ENCODE results near the gene ADH1B.
"Not testable (repeated sequence)": the region's sequence is repeated elsewhere in the genome, so short reads cannot be mapped to it uniquely, and the experiment has no call there.

Gene ADH1B

DNA sequence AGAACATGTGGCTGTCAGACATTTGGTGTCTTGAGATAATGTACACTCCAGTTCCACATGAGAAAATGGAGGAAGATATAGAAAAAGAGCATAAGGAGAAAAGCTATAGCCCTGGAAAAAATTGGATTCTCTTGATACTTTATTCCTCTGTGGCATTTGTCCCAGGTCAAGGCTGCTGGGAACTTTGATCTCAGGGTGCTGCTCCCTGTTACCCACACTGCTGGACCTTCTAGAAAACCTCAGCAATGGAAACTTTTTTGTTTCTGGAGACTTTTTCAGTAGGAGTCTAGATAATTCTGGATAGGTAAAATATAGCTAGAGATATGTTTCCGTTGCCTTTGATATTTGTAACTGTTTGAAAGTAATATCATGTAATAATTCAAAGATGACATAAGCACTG is 20.2 kb upstream of the ADH1B start:
- Mint-ChIP-seq H3K9me3 (no peaks in the 10 kb centered on the region), H3K27ac (no peak overlapping the region), H3K4me3 (no peak overlapping the region), H3K27me3 (peaks cover 3% of the 10 kb centered on the region), H3K36me3 (ENCODE audit: low read depth) (no peaks in the 10 kb centered on the region), H3K4me1 (ENCODE audit: low read depth) (no peaks in the 10 kb centered on the region)
- no peak for DNase-seq

DNA sequence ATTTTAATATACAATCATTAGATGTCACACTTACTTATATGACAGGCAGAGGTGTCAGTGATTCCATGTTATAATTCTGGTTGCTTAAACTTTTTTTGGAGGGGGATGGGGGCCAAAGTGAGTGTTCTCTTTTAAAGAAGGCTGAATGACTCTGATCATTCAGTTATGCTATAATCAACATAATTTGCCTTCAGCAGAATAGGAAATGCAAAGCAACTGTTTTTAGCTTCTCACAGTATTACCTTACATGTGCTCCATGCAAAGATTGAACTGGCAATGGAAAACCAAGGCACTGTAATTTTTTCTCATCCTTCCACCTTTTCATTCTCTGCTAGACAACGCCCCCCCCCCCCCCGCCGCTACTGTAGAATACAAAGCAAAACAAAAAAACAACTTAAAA is 18.0 kb upstream of the ADH1B start:
- Mint-ChIP-seq H3K36me3 (ENCODE audit: low read depth) (no peaks in the 10 kb centered on the region), H3K9me3 (no peaks in the 10 kb centered on the region), H3K27ac (no peak overlapping the region), H3K27me3 (peaks cover 8% of the 10 kb centered on the region), H3K4me3 (no peak overlapping the region), H3K4me1 (ENCODE audit: low read depth) (no peaks in the 10 kb centered on the region)
- no peak for DNase-seq

DNA sequence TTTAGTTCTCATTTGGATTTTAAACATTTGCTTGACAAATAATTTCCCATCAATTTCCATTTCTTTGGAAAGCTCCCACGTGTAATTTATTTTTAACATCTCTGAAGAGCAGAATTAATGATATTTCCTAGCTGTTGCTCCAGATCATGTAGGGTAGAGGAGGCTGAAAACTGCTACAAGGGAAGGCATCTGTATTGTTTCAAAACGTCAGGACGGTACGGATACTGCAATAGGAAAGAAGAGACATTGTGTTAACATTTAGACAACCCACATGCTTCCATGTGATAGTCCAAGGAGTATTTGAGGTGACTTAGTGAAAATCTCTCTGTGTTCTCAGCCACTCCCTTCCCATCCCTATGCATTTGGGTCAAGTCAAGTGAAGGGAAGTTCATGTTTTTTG is 15.4 kb upstream of the ADH1B start:
- Mint-ChIP-seq H3K4me3 (no peak overlapping the region), H3K27ac (no peak overlapping the region), H3K4me1 (ENCODE audit: low read depth) (no peaks in the 10 kb centered on the region), H3K27me3 (peaks cover 10% of the 10 kb centered on the region), H3K9me3 (no peaks in the 10 kb centered on the region), H3K36me3 (ENCODE audit: low read depth) (no peaks in the 10 kb centered on the region)
- DNase-seq = no peak

DNA sequence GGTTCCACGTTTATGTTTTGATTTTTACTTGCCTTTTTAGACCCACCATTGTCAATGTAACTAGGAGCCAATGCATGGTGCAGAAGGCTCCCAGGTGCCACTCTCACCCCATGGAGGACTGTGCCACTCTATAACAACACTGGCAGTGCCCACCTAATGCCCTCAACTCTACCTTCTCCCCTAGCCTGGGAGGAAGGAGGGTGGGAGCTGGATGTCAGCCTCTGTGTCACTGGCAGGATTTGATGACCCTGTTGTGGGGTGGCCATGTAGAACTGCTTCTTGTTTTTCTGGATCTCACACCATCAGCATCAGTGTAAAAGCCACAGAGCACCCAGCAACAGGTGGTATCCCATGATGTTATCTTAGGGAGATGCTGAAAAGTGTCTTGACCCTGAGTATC is 13.7 kb upstream of the ADH1B start:
- DNase-seq = no peak
- no peaks in the 10 kb centered on the region for H3K4me1 Mint-ChIP-seq (ENCODE audit: low read depth)

DNA sequence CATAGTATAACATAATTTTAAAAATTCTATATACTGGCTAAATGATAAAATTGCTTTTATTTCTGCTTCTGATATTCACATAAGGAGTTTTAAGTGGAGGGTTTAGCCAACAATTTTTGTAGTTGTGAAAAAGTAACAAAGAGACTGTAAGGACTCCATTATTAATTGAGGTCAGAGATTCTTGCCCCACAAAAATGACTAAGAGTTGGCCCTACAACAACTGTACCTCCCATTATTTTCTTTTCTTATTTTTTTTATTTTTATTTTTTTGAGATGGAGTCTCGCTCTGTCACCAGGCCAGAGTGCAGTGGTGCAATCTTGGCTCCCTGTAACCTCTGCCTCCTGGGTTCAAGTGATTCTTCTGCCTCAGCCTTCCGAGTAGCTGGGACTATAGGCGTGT is 9.4 kb upstream of the ADH1B start:
- H3K27ac Mint-ChIP-seq = no peak overlapping the region
- H3K36me3 Mint-ChIP-seq (ENCODE audit: low read depth) = no peaks in the 10 kb centered on the region
- no peak overlapping the region for H3K4me3 Mint-ChIP-seq
- no peaks in the 10 kb centered on the region for H3K9me3 Mint-ChIP-seq
- peaks cover 2% of the 10 kb centered on the region for H3K27me3 Mint-ChIP-seq
- H3K4me1 Mint-ChIP-seq (ENCODE audit: low read depth) = no peaks in the 10 kb centered on the region
- DNase-seq = no peak

More for the DNA sequence above, 13.7 kb upstream of the ADH1B start:
- Mint-ChIP-seq H3K36me3 (ENCODE audit: low read depth) (no peaks in the 10 kb centered on the region), H3K27ac (no peak overlapping the region), H3K9me3 (no peaks in the 10 kb centered on the region), H3K4me3 (no peak overlapping the region), H3K27me3 (peaks cover 10% of the 10 kb centered on the region)

DNA sequence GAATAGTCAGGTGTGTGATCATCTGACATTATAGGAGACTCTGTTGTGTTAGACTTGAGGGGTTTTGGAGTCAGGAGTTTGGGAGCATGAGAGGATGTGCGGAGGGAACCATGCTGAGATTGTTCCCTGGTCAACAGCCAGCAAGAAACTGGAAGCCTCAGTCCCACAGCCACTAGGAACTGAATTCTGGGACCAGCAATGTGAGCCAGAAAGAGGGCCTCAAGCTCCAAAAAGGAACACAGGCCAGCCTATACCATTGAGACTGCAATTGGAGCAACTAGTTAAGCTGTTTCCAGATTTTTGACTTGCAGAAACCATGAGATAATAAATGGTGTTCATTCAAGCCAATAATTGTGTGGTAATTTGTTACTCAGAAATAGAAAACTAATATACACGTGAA is 8.7 kb upstream of the ADH1B start:
- DNase-seq = no peak

DNA sequence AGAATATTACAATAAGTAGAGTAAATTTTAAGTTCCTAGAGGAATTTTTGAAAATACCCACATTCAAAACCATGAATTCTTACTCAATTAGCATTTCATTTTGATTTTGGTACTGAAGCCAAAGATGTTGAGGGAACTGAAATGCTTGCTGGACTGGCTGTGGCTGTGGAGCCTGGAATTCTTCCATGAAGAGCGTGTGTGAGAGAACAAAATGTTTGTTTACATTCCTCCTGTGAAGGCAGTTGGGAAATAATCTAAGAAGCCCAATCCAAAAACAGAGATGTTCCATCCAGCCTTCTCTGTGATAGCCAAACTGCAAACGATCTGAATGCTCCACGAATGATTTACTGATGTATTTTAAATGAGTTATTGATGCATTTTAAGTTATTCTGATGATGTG is 3.8 kb upstream of the ADH1B start:
- H3K9me3 Mint-ChIP-seq = no peaks in the 10 kb centered on the region
- no peaks in the 10 kb centered on the region for H3K4me1 Mint-ChIP-seq (ENCODE audit: low read depth)
- no peak for DNase-seq
- H3K27me3 Mint-ChIP-seq = peaks cover 2% of the 10 kb centered on the region
- H3K27ac Mint-ChIP-seq = no peak overlapping the region
- no peaks in the 10 kb centered on the region for H3K36me3 Mint-ChIP-seq (ENCODE audit: low read depth)
- H3K4me3 Mint-ChIP-seq = no peak overlapping the region

More for the DNA sequence above, 8.7 kb upstream of the ADH1B start:
- H3K9me3 Mint-ChIP-seq = no peaks in the 10 kb centered on the region
- no peak overlapping the region for H3K4me3 Mint-ChIP-seq
- H3K4me1 Mint-ChIP-seq (ENCODE audit: low read depth) = no peaks in the 10 kb centered on the region
- no peaks in the 10 kb centered on the region for H3K36me3 Mint-ChIP-seq (ENCODE audit: low read depth)
- peaks cover 2% of the 10 kb centered on the region for H3K27me3 Mint-ChIP-seq
- H3K27ac Mint-ChIP-seq = no peak overlapping the region

DNA sequence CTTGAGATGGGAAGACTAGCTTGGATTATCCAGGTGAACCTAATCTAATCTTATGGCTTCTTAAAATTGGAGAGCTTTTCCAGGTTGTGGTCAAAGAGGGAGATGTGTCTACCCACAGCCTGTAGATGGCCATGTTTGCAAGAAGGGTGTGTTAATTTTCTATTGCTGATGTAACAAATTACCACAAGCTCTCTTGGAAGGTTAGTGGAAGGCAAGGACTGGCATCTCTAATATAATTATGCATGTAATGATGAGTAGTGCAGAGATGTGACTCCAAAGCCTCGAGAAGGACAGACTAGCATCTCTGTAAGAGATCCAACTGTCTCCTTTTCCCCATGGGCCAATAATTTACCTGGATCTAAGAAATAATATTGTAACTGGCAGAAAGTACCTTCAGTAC is 3.2 kb upstream of the ADH1B start:
- Mint-ChIP-seq H3K36me3 (ENCODE audit: low read depth) (no peaks in the 10 kb centered on the region), H3K4me3 (no peak overlapping the region), H3K9me3 (no peaks in the 10 kb centered on the region), H3K4me1 (ENCODE audit: low read depth) (no peaks in the 10 kb centered on the region), H3K27me3 (peaks cover 3% of the 10 kb centered on the region), H3K27ac (no peak overlapping the region)
- DNase-seq = no peak

DNA sequence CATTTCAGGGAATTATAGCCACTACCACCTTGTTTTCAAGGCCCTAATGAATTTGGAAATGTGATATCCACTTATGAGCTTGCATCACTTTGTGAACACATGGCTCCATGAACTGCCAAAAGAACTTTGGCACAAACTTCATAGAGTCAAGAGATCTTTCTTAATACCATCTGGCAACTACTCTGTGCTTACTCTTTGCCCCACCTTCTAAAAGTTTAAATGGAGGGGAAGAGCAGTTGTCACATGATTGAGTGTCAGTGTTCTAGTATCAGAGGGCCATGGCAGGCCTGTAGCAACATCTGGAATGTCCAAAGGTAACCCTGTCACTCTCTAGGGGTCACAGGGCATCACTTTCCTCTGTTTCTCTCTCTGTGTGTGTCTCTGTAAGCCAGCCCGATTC is 2.6 kb upstream of the ADH1B start:
- H3K27me3 Mint-ChIP-seq = peaks cover 3% of the 10 kb centered on the region
- no peak for DNase-seq
- no peaks in the 10 kb centered on the region for H3K9me3 Mint-ChIP-seq
- H3K36me3 Mint-ChIP-seq (ENCODE audit: low read depth) = no peaks in the 10 kb centered on the region
- no peaks in the 10 kb centered on the region for H3K4me1 Mint-ChIP-seq (ENCODE audit: low read depth)
- no peak overlapping the region for H3K27ac Mint-ChIP-seq
- H3K4me3 Mint-ChIP-seq = no peak overlapping the region

DNA sequence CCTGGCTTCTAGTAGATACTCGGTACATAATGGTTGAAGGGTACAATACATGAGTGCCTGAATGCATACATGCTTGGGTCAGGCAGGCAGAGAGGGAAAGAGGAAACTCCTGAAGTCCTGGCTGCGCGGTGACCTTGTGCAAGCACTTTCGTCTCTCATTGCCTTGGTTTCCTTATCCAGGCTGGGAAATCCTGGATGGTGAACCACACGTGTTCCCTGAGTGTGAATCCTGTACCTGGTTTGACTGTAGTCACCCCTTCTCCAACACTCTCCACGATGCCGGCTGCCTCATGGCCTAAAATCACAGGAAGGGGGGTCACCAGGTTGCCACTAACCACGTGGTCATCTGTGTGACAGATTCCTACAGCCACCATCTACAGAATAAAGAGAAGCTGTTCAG is 3.4 kb downstream of the ADH1B start:
- H3K4me1 Mint-ChIP-seq (ENCODE audit: low read depth); H3K4me3 Mint-ChIP-seq; H3K36me3 Mint-ChIP-seq (ENCODE audit: low read depth); H3K27ac Mint-ChIP-seq; H3K27me3 Mint-ChIP-seq; DNase-seq; H3K9me3 Mint-ChIP-seq: not testable (repeated sequence)

DNA sequence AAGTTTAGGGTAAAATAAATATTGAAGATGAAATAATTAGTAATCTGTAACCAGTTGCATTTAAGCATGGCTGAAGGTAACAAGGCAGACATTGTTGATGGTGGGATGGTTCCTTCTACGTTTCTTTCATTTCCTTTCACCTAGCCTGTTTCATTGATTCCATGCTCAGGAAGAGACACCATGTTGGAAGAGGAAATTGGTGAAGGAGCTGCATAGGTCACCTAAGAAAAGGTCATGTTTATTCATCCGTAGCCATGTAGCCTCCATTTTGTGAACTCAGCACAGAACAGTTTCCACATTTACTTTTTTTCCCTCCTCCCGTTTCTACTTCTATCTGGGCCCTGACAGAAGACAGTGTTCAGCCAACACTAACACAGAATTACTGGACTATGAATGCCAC is 3.8 kb downstream of the ADH1B start:
- Mint-ChIP-seq H3K36me3 (ENCODE audit: low read depth) (no peaks in the 10 kb centered on the region), H3K4me1 (ENCODE audit: low read depth) (no peaks in the 10 kb centered on the region), H3K9me3 (no peaks in the 10 kb centered on the region), H3K4me3 (no peak overlapping the region), H3K27ac (no peak overlapping the region), H3K27me3 (peaks cover 3% of the 10 kb centered on the region)
- DNase-seq = no peak

DNA sequence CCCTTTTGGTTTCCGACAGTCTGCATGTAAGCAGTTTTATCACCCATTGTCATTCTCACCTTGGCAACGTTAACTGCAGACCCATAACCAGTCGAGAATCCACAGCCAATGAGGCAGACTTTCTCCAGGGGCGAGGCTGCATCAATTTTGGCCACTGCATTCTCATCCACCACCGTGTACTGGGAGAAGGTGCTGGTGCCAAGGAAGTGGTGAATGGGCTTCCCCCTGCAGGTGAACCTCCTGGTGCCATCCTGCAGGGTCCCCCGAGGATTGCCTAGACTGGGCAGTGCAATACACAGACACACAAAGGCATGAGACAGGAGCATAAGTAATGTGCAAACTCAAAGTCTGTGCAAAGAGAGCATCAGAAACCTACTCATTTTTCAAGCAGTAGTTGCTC is 5.4 kb downstream of the ADH1B start:
- Mint-ChIP-seq H3K27me3 (peaks cover 3% of the 10 kb centered on the region), H3K27ac (no peak overlapping the region), H3K4me1 (ENCODE audit: low read depth) (no peaks in the 10 kb centered on the region), H3K4me3 (no peak overlapping the region), H3K9me3 (no peaks in the 10 kb centered on the region), H3K36me3 (ENCODE audit: low read depth) (no peaks in the 10 kb centered on the region)
- DNase-seq = no peak

DNA sequence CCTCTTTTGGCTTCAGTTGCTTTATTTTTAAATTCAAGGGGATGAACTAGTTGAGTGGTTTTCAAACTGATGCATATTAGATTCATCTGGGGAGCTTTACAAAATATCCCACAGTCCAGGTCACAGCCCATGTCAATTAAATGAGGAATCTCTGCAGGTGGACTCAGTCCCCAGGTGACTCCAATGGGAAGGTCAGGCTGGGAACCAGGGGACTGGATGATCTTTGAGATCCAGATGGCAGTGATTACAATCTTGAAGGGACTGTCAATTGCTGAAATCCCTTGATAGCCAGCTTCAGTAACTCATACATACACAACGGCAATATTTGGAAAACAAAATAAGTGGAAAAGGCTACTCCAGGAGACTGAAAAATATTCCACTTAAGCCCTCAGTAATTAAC is 7.0 kb downstream of the ADH1B start:
- H3K36me3 Mint-ChIP-seq (ENCODE audit: low read depth) = no peaks in the 10 kb centered on the region
- H3K4me3 Mint-ChIP-seq = no peak overlapping the region
- H3K27ac Mint-ChIP-seq = no peak overlapping the region
- peaks cover 5% of the 10 kb centered on the region for H3K27me3 Mint-ChIP-seq
- H3K9me3 Mint-ChIP-seq = no peaks in the 10 kb centered on the region
- H3K4me1 Mint-ChIP-seq (ENCODE audit: low read depth) = no peaks in the 10 kb centered on the region
- no peak for DNase-seq

DNA sequence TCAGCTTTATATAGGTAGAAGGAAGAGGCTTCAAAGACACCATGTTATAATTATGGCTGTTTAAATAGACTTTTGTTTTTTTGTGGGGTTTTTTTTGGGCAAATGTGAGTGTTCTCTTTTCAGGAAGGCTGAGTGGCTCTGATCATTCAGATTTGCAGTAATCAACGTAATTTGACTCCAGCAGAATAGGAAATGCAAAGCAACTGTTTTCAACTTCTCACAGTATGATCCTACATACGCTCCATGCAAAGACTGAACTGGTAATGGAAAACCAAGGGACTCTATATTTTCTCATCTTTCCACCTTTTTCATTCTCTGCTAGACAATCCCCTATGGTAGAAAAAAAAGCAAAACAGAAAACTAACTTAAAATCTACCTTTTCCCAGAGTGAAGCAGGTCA is 10.8 kb downstream of the ADH1B start:
- Mint-ChIP-seq H3K4me3 (no peak overlapping the region), H3K36me3 (ENCODE audit: low read depth) (no peaks in the 10 kb centered on the region), H3K9me3 (no peaks in the 10 kb centered on the region), H3K4me1 (ENCODE audit: low read depth) (no peaks in the 10 kb centered on the region), H3K27ac (no peak overlapping the region), H3K27me3 (peaks cover 21% of the 10 kb centered on the region)
- no peak for DNase-seq

DNA sequence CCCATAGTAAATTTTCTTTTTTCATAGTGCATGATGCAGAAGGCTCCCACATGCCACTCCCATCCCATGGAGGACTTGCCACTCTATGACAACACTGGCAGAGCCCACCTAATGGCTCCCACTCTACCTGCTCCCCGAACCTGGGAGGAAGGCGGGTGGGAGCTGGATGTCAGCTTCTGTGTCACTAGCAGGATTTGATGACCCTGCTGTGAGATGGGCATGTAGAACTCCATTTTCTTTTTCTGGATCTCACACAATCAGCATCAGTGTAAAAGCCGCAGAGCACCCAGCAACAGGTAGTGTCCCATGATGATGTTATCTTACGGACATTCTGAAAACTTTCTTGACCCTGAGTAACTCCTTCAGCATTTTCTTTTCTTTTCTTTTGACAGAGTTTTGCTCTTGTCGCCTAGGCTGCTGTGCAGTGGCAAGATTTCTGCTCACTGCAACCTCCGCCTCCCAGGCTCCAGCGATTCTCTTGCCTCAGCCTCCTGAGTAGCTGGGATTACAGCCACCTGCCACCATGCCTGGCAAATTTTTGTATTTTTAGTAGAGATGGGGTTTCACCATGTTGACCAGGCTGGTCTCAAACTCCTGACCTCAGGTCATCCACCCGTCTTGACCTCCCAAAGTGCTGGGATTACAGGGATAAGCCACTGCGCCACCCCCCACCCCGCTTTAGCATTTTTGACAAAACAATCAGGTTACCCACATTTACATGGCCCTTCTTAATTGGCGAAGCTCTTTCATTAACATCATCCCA is 15.4 kb downstream of the ADH1B start:
- Mint-ChIP-seq H3K27ac (no peak overlapping the region), H3K9me3 (peaks cover 4% of the 10 kb centered on the region), H3K36me3 (ENCODE audit: low read depth) (no peaks in the 10 kb centered on the region), H3K4me3 (no peak overlapping the region), H3K4me1 (ENCODE audit: low read depth) (no peaks in the 10 kb centered on the region), H3K27me3 (peaks cover 21% of the 10 kb centered on the region)
- no peak for DNase-seq
